OCI-LY1 (cell line): ENCODE data around the gene NDUFS5.

ENCODE experiments used
- H2AFZ ChIP-seq: fragments of 200-600 bp; sonication (generic), shearing (Covaris generic); 2 replicates; pipeline ENCODE4 v1.6.0; 2014; ENCODE audit warnings: antibody characterized with exemption, mild to moderate bottlenecking, low read length
- H3F3A ChIP-seq: fragments of 200-600 bp; sonication (generic), shearing (Covaris generic); 2 replicates; pipeline ENCODE4 v1.6.0; 2014; ENCODE audit warnings: mild to moderate bottlenecking, antibody characterized with exemption, low read length, moderate library complexity; ENCODE audit not compliant: insufficient read depth
- H3K27ac ChIP-seq: fragments of 200-600 bp; sonication (generic); 2 replicates; pipeline ENCODE4 v1.5.1; 2014; ENCODE audit warnings: low read length, mixed run types, mild to moderate bottlenecking, low read depth; ENCODE audit not compliant: poor library complexity, severe bottlenecking
- H3K27me3 ChIP-seq: fragments of 200-600 bp; sonication (generic); 2 replicates; pipeline ENCODE4 v1.6.0; 2014; ENCODE audit warnings: antibody characterized with exemption, mild to moderate bottlenecking, low read length, moderate library complexity; ENCODE audit not compliant: insufficient read depth
- H3K36me3 ChIP-seq: fragments of 200-600 bp; sonication (generic); 2 replicates; pipeline ENCODE4 v1.6.1; 2014; ENCODE audit warnings: mild to moderate bottlenecking, antibody characterized with exemption, low read length, moderate library complexity, mixed read lengths; ENCODE audit not compliant: insufficient read depth
- H3K4me1 ChIP-seq: fragments of 200-600 bp; sonication (generic); 2 replicates; pipeline ENCODE4 v1.5.1; 2014; ENCODE audit warnings: mild to moderate bottlenecking, low read length, moderate library complexity; ENCODE audit not compliant: insufficient read depth, severe bottlenecking
- H3K4me2 ChIP-seq: fragments of 200-600 bp; sonication (generic), shearing (Covaris generic); 2 replicates; pipeline ENCODE4 v1.6.1; 2014; ENCODE audit warnings: low read length
- H3K4me3 ChIP-seq: fragments of 200-600 bp; sonication (generic); 2 replicates; pipeline ENCODE4 v1.5.1; 2014; ENCODE audit warnings: low read length, low read depth, mild to moderate bottlenecking, mixed read lengths; ENCODE audit not compliant: poor library complexity, severe bottlenecking
- H3K79me2 ChIP-seq: fragments of 200-600 bp; shearing (Covaris generic); 2 replicates; pipeline ENCODE4 v1.6.1; 2016; ENCODE audit warnings: mixed run types, low read length, mixed read lengths; ENCODE audit not compliant: insufficient read depth
- H3K9ac ChIP-seq: fragments of 200-600 bp; sonication (generic), shearing (Covaris generic); 2 replicates; pipeline ENCODE4 v1.6.1; 2014; ENCODE audit warnings: mild to moderate bottlenecking, low read length, mixed read lengths
- H3K9me2 ChIP-seq: fragments of 200-600 bp; sonication (generic), shearing (Covaris generic); 2 replicates; pipeline ENCODE4 v1.6.1; 2014; ENCODE audit warnings: low read depth, mild to moderate bottlenecking, low read length, mixed read lengths
- H3K9me3 ChIP-seq: fragments of 200-600 bp; shearing (Covaris generic); 2 replicates; pipeline ENCODE4 v1.6.1; 2014; ENCODE audit warnings: low read length, mixed read lengths
- H4K20me1 ChIP-seq: fragments of 200-600 bp; sonication (generic), shearing (Covaris generic); 2 replicates; pipeline ENCODE4 v1.6.0; 2016; ENCODE audit warnings: mild to moderate bottlenecking, low read length; ENCODE audit not compliant: insufficient read depth
- CTCF ChIP-seq: fragments of 200-600 bp; sonication (generic), shearing (Covaris generic); IDR thresholded peaks from 2 replicates; pipeline ENCODE4 v1.5.1; 2017; ENCODE audit warnings: mild to moderate bottlenecking, antibody characterized with exemption, low read length, moderate library complexity, mixed read lengths
- EZH2 ChIP-seq: fragments of 200-600 bp; sonication (generic), shearing (Covaris generic); IDR thresholded peaks from 2 replicates; pipeline ENCODE4 v1.8.0; 2017; ENCODE audit warnings: borderline replicate concordance, mixed run types, mild to moderate bottlenecking, antibody characterized with exemption, low read length, moderate library complexity, mixed read lengths

NDUFS5 gene

GRCh38 chr1:39026866-39027507 is 837 bp downstream of the NDUFS5 start:
- no peak for TF ChIP-seq EZH2
- no peak for TF ChIP-seq CTCF
- peak overlapping the region; percentile 80 for H3K9ac ChIP-seq
- H2AFZ ChIP-seq = no peak overlapping the region
- peaks cover 10% of the 10 kb centered on the region for H3K79me2 ChIP-seq
- H3K27me3 ChIP-seq = no peaks in the 10 kb centered on the region
- no peaks in the 10 kb centered on the region for H4K20me1 ChIP-seq
- no peaks in the 10 kb centered on the region for H3K9me2 ChIP-seq
- H3K4me2 ChIP-seq = peak overlapping the region; percentile 73
- H3K27ac ChIP-seq = peak overlapping the region; percentile 41
- H3K4me3 ChIP-seq = peak overlapping the region; percentile 74
- no peaks in the 10 kb centered on the region for H3K9me3 ChIP-seq
- no peaks in the 10 kb centered on the region for H3F3A ChIP-seq
- H3K36me3 ChIP-seq = peaks cover 34% of the 10 kb centered on the region
- H3K4me1 ChIP-seq = peaks cover 12% of the 10 kb centered on the region

- H2AFZ ChIP-seq = no peak overlapping the region
- H3K9me3 ChIP-seq = no peaks in the 10 kb centered on the region
- no peak overlapping the region for H3K27ac ChIP-seq
- no peaks in the 10 kb centered on the region for H3K27me3 ChIP-seq
- no peak for TF ChIP-seq CTCF
- no peak for TF ChIP-seq EZH2
- H3K4me3 ChIP-seq = no peak overlapping the region
- H3K4me2 ChIP-seq = no peak overlapping the region
- peaks cover 84% of the 10 kb centered on the region for H3K36me3 ChIP-seq
- no peaks in the 10 kb centered on the region for H3K79me2 ChIP-seq
- no peaks in the 10 kb centered on the region for H4K20me1 ChIP-seq
- no peaks in the 10 kb centered on the region for H3K4me1 ChIP-seq
- no peaks in the 10 kb centered on the region for H3K9me2 ChIP-seq
- H3K9ac ChIP-seq = no peak overlapping the region
- no peaks in the 10 kb centered on the region for H3F3A ChIP-seq
Measured at GRCh38 chr1:39034114-39034654, 8.0 kb downstream of the NDUFS5 start.

GRCh38 chr1:39036678-39037077 is 10.5 kb downstream of the NDUFS5 start:
- H3K4me3 ChIP-seq = no peak overlapping the region
- no peaks in the 10 kb centered on the region for H3F3A ChIP-seq
- no peak overlapping the region for H3K9ac ChIP-seq
- H3K27me3 ChIP-seq = no peaks in the 10 kb centered on the region
- H3K4me2 ChIP-seq = no peak overlapping the region
- no peaks in the 10 kb centered on the region for H3K4me1 ChIP-seq
- H4K20me1 ChIP-seq = no peaks in the 10 kb centered on the region
- no peak overlapping the region for H3K27ac ChIP-seq
- no peaks in the 10 kb centered on the region for H3K9me3 ChIP-seq
- H3K36me3 ChIP-seq = peaks cover 68% of the 10 kb centered on the region
- no peak overlapping the region for H2AFZ ChIP-seq
- H3K9me2 ChIP-seq = no peaks in the 10 kb centered on the region
- no peaks in the 10 kb centered on the region for H3K79me2 ChIP-seq
- no peak for TF ChIP-seq CTCF
- TF ChIP-seq EZH2 = no peak
